T-helper 2 cell treated with Interferon-gamma antibody and Interleukin-4, amounts not matched to agents 100 ng/mL and 5 ng/mL, for 36 hours (primary cell): ENCODE results near the gene ATP6V1C2. TPM values are rescaled to one million over a fixed set of nuclear protein-coding genes. Genes with fewer than 3 reads are reported as not detected.

Experiments
- intact Hi-C: fragments of 100-400 bp; cut with micrococcal nuclease; formaldehyde crosslinking; loops from one replicate; pipeline ENCODE4 v1.15.1; 2023
- total RNA-seq: library from RNA; stranded (reverse); gene quantifications from 2 replicates; pipeline ENCODE4 v1.2.3, GENCODE V29; 2022

Gene ATP6V1C2
- total RNA-seq, 1 donor from 2014 or later, result not detected

- intact Hi-C loops, result no loop called here
Measured at GRCh38 chr2:10732924-10733565, 11.6 kb downstream of the ATP6V1C2 start.

- intact Hi-C loops, result no loop called here
Measured at GRCh38 chr2:10733566-10733925, 12.1 kb downstream of the ATP6V1C2 start.

GRCh38 chr2:10733980-10734379 is 12.6 kb downstream of the ATP6V1C2 start:
- intact Hi-C loops, result no loop called here

GRCh38 chr2:10738192-10738591 is 16.8 kb downstream of the ATP6V1C2 start:
- intact Hi-C loops, result no loop called here

GRCh38 chr2:10740226-10740625 is 18.8 kb downstream of the ATP6V1C2 start:
- intact Hi-C loops, result no loop called here

GRCh38 chr2:10741139-10741538 is 19.7 kb downstream of the ATP6V1C2 start:
- intact Hi-C loops, result no loop called here

GRCh38 chr2:10742666-10743065 is 21.2 kb downstream of the ATP6V1C2 start:
- intact Hi-C loops, result no loop called here

- intact Hi-C loops, result no loop called here
Measured at GRCh38 chr2:10750610-10751009, 29.2 kb downstream of the ATP6V1C2 start.

GRCh38 chr2:10752236-10752635 is 30.8 kb downstream of the ATP6V1C2 start:
- intact Hi-C loops, result no loop called here

- intact Hi-C loops, result no loop called here
Measured at GRCh38 chr2:10753156-10753555, 31.7 kb downstream of the ATP6V1C2 start.

GRCh38 chr2:10753876-10754275 is 32.4 kb downstream of the ATP6V1C2 start:
- intact Hi-C loops, result no loop called here

- intact Hi-C loops, result no loop called here
Measured at GRCh38 chr2:10755621-10756020, 34.2 kb downstream of the ATP6V1C2 start.

GRCh38 chr2:10757814-10758286 is 36.4 kb downstream of the ATP6V1C2 start:
- intact Hi-C loops, result no loop called here

GRCh38 chr2:10759151-10759714 is 37.8 kb downstream of the ATP6V1C2 start:
- intact Hi-C loops, result no loop called here

GRCh38 chr2:10760794-10761504 is 39.5 kb downstream of the ATP6V1C2 start:
- intact Hi-C loops, result no loop called here

GRCh38 chr2:10761591-10761990 is 40.2 kb downstream of the ATP6V1C2 start:
- intact Hi-C loops, result no loop called here

- intact Hi-C loops, result no loop called here
Measured at GRCh38 chr2:10762651-10763460, 41.4 kb downstream of the ATP6V1C2 start.

GRCh38 chr2:10763461-10763800 is 42.0 kb downstream of the ATP6V1C2 start:
- intact Hi-C loops, result no loop called here

- intact Hi-C loops, result no loop called here
Measured at GRCh38 chr2:10764096-10764785, 42.8 kb downstream of the ATP6V1C2 start.

- intact Hi-C loops, result no loop called here
Measured at GRCh38 chr2:10764896-10765295, 43.5 kb downstream of the ATP6V1C2 start.

- intact Hi-C loops, result no loop called here
Measured at GRCh38 chr2:10765461-10765860, 44.0 kb downstream of the ATP6V1C2 start.
